Uterus (tissue), 2 donors: ENCODE results near the gene CTAGE1.

Source experiments
- CTCF ChIP-seq, 4 experiments: fragments of 200-600 bp in 2 of 4; fragments of 450-650 bp in 2 of 4; sonication (generic) in 2 of 4; IDR thresholded peaks; one replicate each; pipeline ENCODE4 v1.5.1; 2016 to 2019; ENCODE audit warnings: antibody characterized with exemption in 4 of 4, mild to moderate bottlenecking in 2 of 4, moderate library complexity in 1 of 4
- POLR2A ChIP-seq, 2 donors: fragments of 450-650 bp; IDR thresholded peaks; one replicate each; pipeline ENCODE4 v1.6.1; 2016; ENCODE audit warnings: antibody characterized with exemption in 2 of 2, mild to moderate bottlenecking in 1 of 2, moderate library complexity in 1 of 2

- TF ChIP-seq CTCF (IDR thresholded peaks at IDR 0.05) (no peak), POLR2A (IDR thresholded peaks at IDR 0.05) (no peak)
These were observed 49.7 kb downstream of the CTAGE1 start for GRCh38 chr18:22368021-22368420.
